HG03025 (cell line): ENCODE data around the gene OGA.

Source experiments
- ATAC-seq: cut with Tn5 transposase; IDR thresholded peaks from one replicate; pipeline ENCODE4 v1.9.1; 2021; ENCODE audit warnings: mild to moderate bottlenecking, moderate library complexity; ENCODE audit not compliant: unreplicated experiment, low FRiP score

The OGA gene

GRCh38 chr10:101762736-101763135 lies 55.5 kb downstream of the OGA start:
- ATAC-seq = no peak

GRCh38 chr10:101761226-101761625 lies 57.0 kb downstream of the OGA start:
- ATAC-seq = no peak

DNA sequence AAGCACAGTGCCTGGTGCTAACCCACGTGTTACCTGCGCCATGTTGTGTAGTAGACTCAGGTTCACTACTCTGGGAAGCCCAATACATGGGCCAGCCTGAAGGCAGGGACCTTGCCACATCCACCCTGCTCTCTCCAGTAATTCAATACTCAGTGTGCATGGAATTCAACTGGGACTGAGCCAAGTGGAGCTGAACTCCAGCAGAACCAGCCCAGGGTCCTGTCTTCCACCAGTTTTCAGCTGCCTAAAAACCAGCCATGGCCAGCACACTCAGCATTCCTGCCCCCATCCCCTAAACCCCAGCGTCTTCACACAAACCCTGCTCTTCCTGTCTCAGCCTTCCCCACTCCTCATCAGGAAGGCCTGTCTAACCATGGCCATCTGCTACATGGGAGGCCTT lies 57.7 kb downstream of the OGA start:
- ATAC-seq = no peak

DNA sequence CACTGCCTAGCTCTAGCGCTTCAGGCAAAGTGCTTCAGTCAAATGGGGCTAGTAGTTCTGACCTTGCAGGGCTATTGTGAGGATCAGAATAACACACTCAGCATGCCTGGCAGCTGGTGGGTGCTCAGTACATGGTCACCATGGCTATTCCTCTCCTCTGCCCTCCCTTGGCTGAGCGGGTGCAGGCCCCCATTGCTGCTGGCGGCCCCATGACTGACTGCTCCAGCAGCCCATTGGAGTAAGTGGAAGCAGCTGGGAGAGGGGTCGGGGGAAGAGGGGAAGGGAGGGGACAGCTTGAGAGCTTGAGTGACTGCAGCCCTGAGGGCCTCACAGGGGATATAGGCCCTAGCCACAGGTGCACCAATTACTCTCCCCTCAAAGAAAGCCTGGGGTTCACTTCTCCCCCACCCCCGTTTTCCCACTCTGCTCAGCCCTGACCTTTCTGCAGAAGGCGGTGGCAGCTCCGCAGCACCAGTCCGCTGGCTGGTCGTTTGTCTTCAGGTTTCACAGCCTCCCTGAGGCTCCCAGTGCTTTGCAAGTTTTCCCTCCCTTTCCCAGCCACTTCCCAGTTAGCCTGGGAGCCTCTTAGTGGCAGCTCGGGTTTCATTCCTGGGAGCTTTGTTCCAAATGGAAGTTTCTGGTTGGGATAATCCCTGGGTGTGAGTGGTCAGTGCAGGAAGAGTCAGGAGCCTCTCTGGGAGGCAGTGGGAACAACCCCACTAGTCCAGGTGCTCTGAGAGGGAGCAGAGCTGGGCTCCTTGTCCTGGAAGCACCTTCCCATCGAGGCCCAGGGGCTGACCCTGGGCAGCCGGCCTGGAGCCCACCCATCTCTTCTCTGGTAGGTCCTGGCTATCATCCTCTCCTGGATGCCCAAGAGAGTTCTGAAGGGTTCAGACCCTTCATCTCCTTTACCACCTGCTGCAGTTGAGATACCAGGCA lies 58.7 kb downstream of the OGA start:
- ATAC-seq = no peak

- ATAC-seq = no peak
Observed at GRCh38 chr10:101758858-101759257, 59.4 kb downstream of the OGA start.

DNA sequence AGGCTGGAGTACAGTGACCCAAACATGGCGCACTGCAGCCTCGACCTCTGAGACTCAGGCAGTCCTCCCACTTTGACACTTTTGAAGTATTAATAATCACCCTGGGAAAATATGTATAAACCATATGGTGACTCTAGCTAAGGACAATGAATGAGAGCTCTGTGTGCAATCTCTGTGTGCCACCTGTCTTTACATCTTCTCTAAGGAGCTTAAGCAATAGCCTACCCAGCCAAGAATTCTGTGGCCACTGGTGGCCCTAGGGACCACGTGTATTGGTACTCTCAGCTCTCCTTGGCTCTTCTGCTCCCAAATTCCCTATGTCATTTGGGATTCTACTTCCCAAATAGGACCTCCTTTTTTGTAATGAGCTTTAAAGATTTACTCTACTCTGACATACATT lies 66.0 kb downstream of the OGA start:
- no peak for ATAC-seq

GRCh38 chr10:101749047-101750016 lies 68.9 kb downstream of the OGA start:
- no peak for ATAC-seq

DNA sequence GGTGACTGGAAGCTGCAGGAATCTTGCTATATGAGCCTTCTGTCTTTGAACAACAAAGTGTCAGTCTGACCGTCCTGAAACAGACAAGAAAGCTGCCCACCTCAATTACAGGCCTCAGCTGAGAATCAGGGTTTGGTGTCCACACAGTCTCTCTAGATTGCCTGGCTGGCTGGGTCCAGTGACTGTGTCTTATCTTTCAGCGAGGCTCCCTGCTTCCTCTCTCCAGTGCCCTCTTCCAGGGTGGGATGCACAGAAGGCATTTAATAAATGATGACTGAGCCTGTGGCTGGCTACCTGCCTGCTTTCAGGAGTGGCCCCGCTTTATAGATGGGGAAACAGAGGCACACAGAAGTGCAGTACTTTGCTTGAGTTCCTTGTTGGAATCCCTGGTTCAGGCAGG lies 69.7 kb downstream of the OGA start:
- ATAC-seq = no peak

DNA sequence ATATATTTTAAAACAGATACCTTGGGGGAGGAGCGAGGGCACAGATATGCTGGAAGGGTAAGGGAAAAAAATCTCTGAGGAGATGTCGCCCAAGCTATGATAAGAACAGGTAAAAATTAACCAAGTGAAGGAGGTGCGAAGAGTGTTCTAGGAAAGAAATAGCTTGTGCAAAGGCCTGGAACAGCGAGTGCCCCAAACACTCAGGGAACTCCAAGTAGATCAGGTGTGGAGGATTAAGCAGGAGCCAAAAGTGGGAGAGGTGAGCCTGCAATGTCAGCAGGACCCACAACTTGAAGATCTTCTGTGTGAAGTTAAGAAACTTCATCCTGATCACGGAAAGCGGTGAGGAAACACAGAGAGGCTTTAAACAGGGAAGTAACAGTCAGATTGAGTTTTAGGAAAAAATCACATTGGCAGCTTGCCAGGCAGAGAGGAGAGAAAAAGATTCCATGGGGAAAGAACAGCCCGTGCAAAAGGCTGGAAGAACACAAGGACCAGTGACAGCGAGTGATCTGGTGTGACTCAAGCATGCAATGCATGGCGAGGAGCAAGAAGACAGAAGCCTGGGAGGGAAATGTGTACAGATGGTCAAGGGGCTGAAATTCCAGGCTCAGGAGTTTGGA lies 73.1 kb downstream of the OGA start:
- ATAC-seq = no peak

- no peak for ATAC-seq
Observed at GRCh38 chr10:101744267-101744666, 74.0 kb downstream of the OGA start.

- no peak for ATAC-seq
Observed at GRCh38 chr10:101741938-101742337, 76.3 kb downstream of the OGA start.

DNA sequence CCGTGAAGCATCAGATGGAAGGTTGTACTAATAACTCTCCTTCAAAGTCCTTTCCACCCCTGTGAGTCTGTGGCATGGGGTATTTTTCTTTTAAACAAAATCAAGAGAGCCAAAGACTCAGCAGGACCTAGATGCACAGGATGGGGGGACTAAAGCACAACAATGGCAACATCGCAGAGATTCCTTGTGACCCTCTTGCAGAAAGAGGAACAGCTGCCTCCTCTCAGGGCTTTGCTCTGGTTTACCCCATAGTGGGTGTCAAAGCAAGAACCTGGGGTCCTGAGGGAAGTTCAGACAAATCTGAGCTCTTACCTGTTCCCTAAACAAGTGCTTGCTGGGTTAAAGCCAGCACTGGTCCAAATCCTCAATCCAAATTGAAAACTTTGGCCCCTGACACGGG lies 81.6 kb downstream of the OGA start:
- ATAC-seq = no peak
